Astrocyte (in vitro differentiated cells and primary cell): Measurements from ENCODE around the gene STX10.
"Not testable (repeated sequence)": the region's sequence is repeated elsewhere in the genome, so short reads cannot be mapped to it uniquely, and the experiment has no call there.

Experiments
- EZH2 ChIP-seq: IDR thresholded peaks from 2 replicates; pipeline ENCODE4 v1.6.1; 2012; ENCODE audit warnings: mild to moderate bottlenecking, low read length, inconsistent platforms; ENCODE audit not compliant: insufficient read depth
- TF ChIP-seq, protein P1 (sequence below): IDR thresholded peaks from 2 replicates; pipeline ENCODE4 v1.5.1; 2011; ENCODE audit warnings: low read depth, mild to moderate bottlenecking, inconsistent platforms, low read length, moderate library complexity; ENCODE audit not compliant: insufficient read depth

DNA sequence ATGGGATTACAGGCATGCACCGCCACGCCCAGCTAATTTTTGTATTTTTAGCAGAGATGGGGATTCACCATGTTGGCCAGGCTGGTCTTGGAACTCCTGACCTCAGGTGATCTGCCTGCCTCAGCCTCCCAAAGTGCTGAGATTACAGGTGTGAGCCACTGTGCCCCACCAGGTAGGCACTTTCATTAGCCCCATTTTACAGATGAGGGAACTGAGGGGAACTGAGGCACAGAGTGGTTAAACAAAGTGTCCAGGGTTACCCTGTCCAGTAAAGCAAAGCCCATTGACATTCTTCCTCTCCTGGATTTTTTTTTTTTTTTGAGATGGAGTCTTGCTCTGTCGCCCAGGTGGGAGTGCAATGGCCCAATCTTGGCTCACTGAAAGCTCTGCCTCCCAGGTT, 16.0 kb upstream of the STX10 start:
- TF ChIP-seq, protein P1, sequence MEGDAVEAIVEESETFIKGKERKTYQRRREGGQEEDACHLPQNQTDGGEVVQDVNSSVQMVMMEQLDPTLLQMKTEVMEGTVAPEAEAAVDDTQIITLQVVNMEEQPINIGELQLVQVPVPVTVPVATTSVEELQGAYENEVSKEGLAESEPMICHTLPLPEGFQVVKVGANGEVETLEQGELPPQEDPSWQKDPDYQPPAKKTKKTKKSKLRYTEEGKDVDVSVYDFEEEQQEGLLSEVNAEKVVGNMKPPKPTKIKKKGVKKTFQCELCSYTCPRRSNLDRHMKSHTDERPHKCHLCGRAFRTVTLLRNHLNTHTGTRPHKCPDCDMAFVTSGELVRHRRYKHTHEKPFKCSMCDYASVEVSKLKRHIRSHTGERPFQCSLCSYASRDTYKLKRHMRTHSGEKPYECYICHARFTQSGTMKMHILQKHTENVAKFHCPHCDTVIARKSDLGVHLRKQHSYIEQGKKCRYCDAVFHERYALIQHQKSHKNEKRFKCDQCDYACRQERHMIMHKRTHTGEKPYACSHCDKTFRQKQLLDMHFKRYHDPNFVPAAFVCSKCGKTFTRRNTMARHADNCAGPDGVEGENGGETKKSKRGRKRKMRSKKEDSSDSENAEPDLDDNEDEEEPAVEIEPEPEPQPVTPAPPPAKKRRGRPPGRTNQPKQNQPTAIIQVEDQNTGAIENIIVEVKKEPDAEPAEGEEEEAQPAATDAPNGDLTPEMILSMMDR, result not testable (repeated sequence)
- not testable (repeated sequence) for TF ChIP-seq EZH2
